Calu3 (cell line): ENCODE results near the gene GFRA1. TPM values are rescaled to one million over a fixed set of nuclear protein-coding genes. Genes with fewer than 3 reads are reported as not detected.

Source experiments
- BruUV-seq: library from RNA; stranded (reverse); fragments of 400-500 nt; replicated peaks from 2 replicates; lab custom pipeline; 2021; lab: Mats Ljungman, UMichigan
- CTCF ChIA-PET: fragments of 300-600 bp; sonication (Branson Sonifier 250); formaldehyde crosslinking; loops from one replicate; lab custom pipeline; 2022; ENCODE audit warnings: antibody characterized with exemption; lab: Charles Lee
- DNase-seq: peaks from one replicate; pipeline ENCODE4 v3.0.0; 2022
- H3K27ac Mint-ChIP-seq: one replicate; pipeline ENCODE4 v1.8.0; 2022; ENCODE audit warnings: mixed read lengths; ENCODE audit not compliant: unreplicated experiment
- H3K27me3 Mint-ChIP-seq: one replicate; pipeline ENCODE4 v1.8.0; 2022; ENCODE audit warnings: mixed read lengths; ENCODE audit not compliant: unreplicated experiment
- H3K36me3 Mint-ChIP-seq: one replicate; pipeline ENCODE4 v1.8.0; 2022; ENCODE audit warnings: mild to moderate bottlenecking, moderate library complexity, mixed read lengths; ENCODE audit not compliant: insufficient read depth, unreplicated experiment
- H3K4me1 Mint-ChIP-seq: one replicate; pipeline ENCODE4 v1.8.0; 2022; ENCODE audit warnings: mild to moderate bottlenecking, low read depth, mixed read lengths; ENCODE audit not compliant: unreplicated experiment
- H3K4me3 Mint-ChIP-seq: one replicate; pipeline ENCODE4 v1.8.0; 2022; ENCODE audit warnings: mild to moderate bottlenecking, low read depth, moderate library complexity, mixed read lengths; ENCODE audit not compliant: unreplicated experiment
- H3K9me3 Mint-ChIP-seq: one replicate; pipeline ENCODE4 v1.8.0; 2022; ENCODE audit warnings: low read depth, mixed read lengths; ENCODE audit not compliant: unreplicated experiment
- intact Hi-C: fragments of 100-400 bp; cut with micrococcal nuclease; formaldehyde crosslinking; loops from one replicate; pipeline ENCODE4 v1.10.0; 2022; ENCODE audit not compliant: unreplicated experiment
- total RNA-seq: library from RNA; stranded (reverse); gene quantifications from 2 replicates; pipeline ENCODE4 v1.2.3, GENCODE V29; 2022
- TF ChIP-seq, protein P1 (sequence below): fragments of 200-600 bp; IDR thresholded peaks from one replicate; pipeline ENCODE4 v1.8.0; 2022; ENCODE audit warnings: antibody characterized with exemption; ENCODE audit not compliant: unreplicated experiment

The GFRA1 gene
- total RNA-seq, 1 experiment from 2014 or later: not detected

- Mint-ChIP-seq H3K4me1 (peaks cover 14% of the 10 kb centered on the region), H3K9me3 (no peaks in the 10 kb centered on the region), H3K27ac (no peak overlapping the region), H3K27me3 (peaks cover 37% of the 10 kb centered on the region), H3K4me3 (no peak overlapping the region), H3K36me3 (peaks cover 4% of the 10 kb centered on the region)
- DNase-seq: no peak
- intact Hi-C loops: no loop called here
- BruUV-seq: no TSS peak
- TF ChIP-seq, protein P1, sequence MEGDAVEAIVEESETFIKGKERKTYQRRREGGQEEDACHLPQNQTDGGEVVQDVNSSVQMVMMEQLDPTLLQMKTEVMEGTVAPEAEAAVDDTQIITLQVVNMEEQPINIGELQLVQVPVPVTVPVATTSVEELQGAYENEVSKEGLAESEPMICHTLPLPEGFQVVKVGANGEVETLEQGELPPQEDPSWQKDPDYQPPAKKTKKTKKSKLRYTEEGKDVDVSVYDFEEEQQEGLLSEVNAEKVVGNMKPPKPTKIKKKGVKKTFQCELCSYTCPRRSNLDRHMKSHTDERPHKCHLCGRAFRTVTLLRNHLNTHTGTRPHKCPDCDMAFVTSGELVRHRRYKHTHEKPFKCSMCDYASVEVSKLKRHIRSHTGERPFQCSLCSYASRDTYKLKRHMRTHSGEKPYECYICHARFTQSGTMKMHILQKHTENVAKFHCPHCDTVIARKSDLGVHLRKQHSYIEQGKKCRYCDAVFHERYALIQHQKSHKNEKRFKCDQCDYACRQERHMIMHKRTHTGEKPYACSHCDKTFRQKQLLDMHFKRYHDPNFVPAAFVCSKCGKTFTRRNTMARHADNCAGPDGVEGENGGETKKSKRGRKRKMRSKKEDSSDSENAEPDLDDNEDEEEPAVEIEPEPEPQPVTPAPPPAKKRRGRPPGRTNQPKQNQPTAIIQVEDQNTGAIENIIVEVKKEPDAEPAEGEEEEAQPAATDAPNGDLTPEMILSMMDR: no peak
- CTCF ChIA-PET: interaction anchor here (0.6 to 0.7 kb wide), 2 partner anchors 39 to 79 kb away, joined by 3 to 7 read pairs; no protein-coding TSS in a partner anchor
Observed at GRCh38 chr10:116270771-116271592, 2.0 kb downstream of the GFRA1 start.

DNA sequence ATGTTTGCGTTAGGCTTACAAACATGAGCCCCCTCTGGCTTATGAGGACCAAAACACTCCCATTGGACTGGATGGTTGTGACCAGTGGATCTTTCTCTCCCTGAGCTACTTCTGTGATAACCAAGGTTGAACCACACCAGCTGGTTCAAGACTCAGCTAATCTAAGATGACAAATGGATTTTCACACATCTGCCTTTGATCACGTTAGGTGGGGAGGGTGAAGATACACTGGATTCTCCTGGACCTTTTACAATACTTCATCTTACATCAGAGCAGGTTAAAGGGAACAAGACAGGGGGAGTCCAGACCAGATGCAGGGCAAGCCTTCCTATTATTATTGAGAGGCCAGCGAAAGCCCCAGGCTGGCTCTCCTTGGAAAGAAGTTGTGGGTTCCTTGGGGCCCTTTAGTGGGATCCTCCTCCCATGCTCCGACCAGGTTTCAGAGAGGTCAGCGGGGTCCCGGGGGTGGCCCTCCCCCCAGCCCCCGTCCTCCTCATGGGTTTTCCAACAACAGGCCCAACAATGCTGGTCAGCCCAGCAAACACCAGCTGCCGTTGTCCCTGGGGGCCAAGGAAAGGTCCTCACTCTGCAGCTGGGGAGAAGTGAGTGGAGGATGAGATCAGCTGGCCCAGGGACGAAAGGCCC, 2.8 kb downstream of the GFRA1 start:
- H3K4me3 Mint-ChIP-seq: no peak overlapping the region
- intact Hi-C loops: no loop called here
- DNase-seq: no peak
- CTCF ChIA-PET: interaction anchor here (0.6 to 0.7 kb wide), 2 partner anchors 40 to 79 kb away, joined by 3 to 7 read pairs; no protein-coding TSS in a partner anchor
- BruUV-seq: no TSS peak
- peaks cover 37% of the 10 kb centered on the region for H3K27me3 Mint-ChIP-seq
- H3K36me3 Mint-ChIP-seq: peaks cover 4% of the 10 kb centered on the region
- TF ChIP-seq, protein P1: no peak
- no peak overlapping the region for H3K27ac Mint-ChIP-seq
- peaks cover 14% of the 10 kb centered on the region for H3K4me1 Mint-ChIP-seq
- no peaks in the 10 kb centered on the region for H3K9me3 Mint-ChIP-seq

DNA sequence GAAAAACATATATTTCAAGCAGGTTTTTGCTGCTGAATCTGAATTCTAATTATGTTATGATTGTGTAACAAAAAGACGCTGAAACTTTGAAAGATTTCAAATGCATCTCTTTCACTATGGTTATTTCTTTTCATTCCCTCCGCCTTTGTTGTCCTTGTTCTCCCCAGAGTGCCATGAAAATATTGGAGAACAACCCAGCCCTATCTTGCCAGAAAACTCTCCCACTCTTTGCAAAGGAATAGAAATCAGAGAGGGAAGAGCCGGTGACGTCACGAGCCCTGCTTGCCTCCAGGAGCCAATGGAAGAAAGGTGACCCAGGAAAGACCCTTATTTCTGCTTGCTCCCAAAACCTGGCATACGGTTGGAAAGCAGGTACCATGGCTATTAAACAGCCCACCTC, 3.4 kb downstream of the GFRA1 start:
- Mint-ChIP-seq H3K9me3 (no peaks in the 10 kb centered on the region), H3K4me3 (no peak overlapping the region), H3K27me3 (peaks cover 35% of the 10 kb centered on the region), H3K27ac (no peak overlapping the region), H3K36me3 (peaks cover 4% of the 10 kb centered on the region), H3K4me1 (peaks cover 14% of the 10 kb centered on the region)
- CTCF ChIA-PET: no interaction called here
- TF ChIP-seq, protein P1: no peak
- intact Hi-C loops: no loop called here
- BruUV-seq: no TSS peak
- no peak for DNase-seq

GRCh38 chr10:116268976-116269375, 4.0 kb downstream of the GFRA1 start:
- TF ChIP-seq, protein P1: no peak
- no TSS peak for BruUV-seq
- intact Hi-C loops: no loop called here
- peaks cover 28% of the 10 kb centered on the region for H3K27me3 Mint-ChIP-seq
- H3K9me3 Mint-ChIP-seq: no peaks in the 10 kb centered on the region
- peaks cover 9% of the 10 kb centered on the region for H3K4me1 Mint-ChIP-seq
- CTCF ChIA-PET: no interaction called here
- H3K27ac Mint-ChIP-seq: no peak overlapping the region
- DNase-seq: no peak
- peaks cover 4% of the 10 kb centered on the region for H3K36me3 Mint-ChIP-seq
- H3K4me3 Mint-ChIP-seq: no peak overlapping the region
